Kidney (tissue), 14 donors: ENCODE measurements around the gene MROH2A. TPM values are rescaled to one million over a fixed set of nuclear protein-coding genes. Genes with fewer than 3 reads are reported as not detected.

Experiments
- DNase-seq, 5 donors: peaks; one replicate each; pipeline ENCODE4 v3.0.0-alpha.2; 2013 to 2020
- FAIRE-seq: peaks from 2 replicates; lab custom pipeline; 2012; peaks lifted over from hg19 to GRCh38; lab: Jason Lieb, UNC
- H3K27ac ChIP-seq, 2 donors: one replicate each; pipeline ENCODE4 v1.7.0; 2013; ENCODE audit warnings: low read depth in 2 of 2, low read length in 2 of 2, inconsistent platforms in 1 of 2
- H3K27me3 ChIP-seq: one replicate; pipeline ENCODE4 v1.7.1; 2013; ENCODE audit warnings: low read length, inconsistent platforms; ENCODE audit not compliant: control insufficient read depth, insufficient read depth
- H3K36me3 ChIP-seq, 3 donors: one replicate each; pipeline versions ENCODE4 v1.7.0 to v1.7.1; 2013; ENCODE audit warnings: low read length in 3 of 3, control low read depth in 1 of 3, inconsistent platforms in 1 of 3; ENCODE audit not compliant: insufficient read depth in 3 of 3, control insufficient read depth in 2 of 3
- H3K4me1 ChIP-seq, 3 donors: one replicate each; pipeline versions ENCODE4 v1.7.0 to v1.7.1; 2013; ENCODE audit warnings: low read length in 3 of 3, inconsistent platforms in 1 of 3, low read depth in 1 of 3; ENCODE audit not compliant: control insufficient read depth in 2 of 3, insufficient read depth in 2 of 3
- H3K4me3 ChIP-seq, 3 donors: one replicate each; pipeline versions ENCODE4 v1.7.0 to v1.8.1; 2013; ENCODE audit warnings: low read length in 3 of 3, control low read depth in 1 of 3, inconsistent platforms in 1 of 3
- H3K9ac ChIP-seq, 3 donors: one replicate each; pipeline versions ENCODE4 v1.7.0 to v1.7.1; 2013; ENCODE audit warnings: low read length in 3 of 3, control low read depth in 1 of 3, inconsistent platforms in 1 of 3
- H3K9me3 ChIP-seq, 3 donors: one replicate each; pipeline versions ENCODE4 v1.7.0 to v1.7.1; 2013; ENCODE audit warnings: low read length in 3 of 3, control low read depth in 1 of 3, inconsistent platforms in 1 of 3; ENCODE audit not compliant: control insufficient read depth in 2 of 3, insufficient read depth in 1 of 3
- intact Hi-C: fragments of 100-400 bp; cut with DNase I; formaldehyde crosslinking; loops from one replicate; pipeline ENCODE4 v1.11.1; 2022
- polyA plus RNA-seq: library from polyadenylated mRNA; stranded (reverse); fragments of 350-450 nt; fragmentation: Illumina TruSeq; extraction: RNeasy Lipid Tissue Mini Kit (QIAGEN cat#74804); gene quantifications from one replicate; pipeline ENCODE4 v1.2.3, GENCODE V29; 2014; ENCODE audit warnings: low read depth, low replicate concordance; ENCODE audit not compliant: insufficient read depth
- total RNA-seq: library from RNA; stranded (reverse); fragmentation: NEBNext Ultra II Directional; extraction: Animal tissue kit (Norgen Biotek cat#: 25700); gene quantifications from one replicate; pipeline ENCODE4 v1.2.1, GENCODE V29; 2021
- TF ChIP-seq, protein P1 (sequence below): IDR thresholded peaks from 3 replicates; pipeline ENCODE4 v1.5.1; 2012; ENCODE audit warnings: mild to moderate bottlenecking, moderate library complexity, borderline replicate concordance; ENCODE audit not compliant: insufficient read depth; ENCODE audit errors: extremely low read depth
- donor health status: control.
- donor health status: control.
- donor health status: control.
- donor health status: control.
- donor health status: control.
- donor health status: DM: yes; HTN: yes; CAD: no.
- donor health status: Normal renal cell carcinoma (clear cell type).

MROH2A gene
- total and polyA plus RNA-seq, 2 donors from 2014 or later, result 1.8 TPM; not detected in 1

GRCh38 chr2:233831011-233831721, 53.0 kb downstream of the MROH2A start:
- H3K9ac ChIP-seq, result no peak overlapping the region
- FAIRE-seq, result no peak
- no peaks in the 10 kb centered on the region for H3K27me3 ChIP-seq
- intact Hi-C loops, result no loop called here
- TF ChIP-seq, protein P1, sequence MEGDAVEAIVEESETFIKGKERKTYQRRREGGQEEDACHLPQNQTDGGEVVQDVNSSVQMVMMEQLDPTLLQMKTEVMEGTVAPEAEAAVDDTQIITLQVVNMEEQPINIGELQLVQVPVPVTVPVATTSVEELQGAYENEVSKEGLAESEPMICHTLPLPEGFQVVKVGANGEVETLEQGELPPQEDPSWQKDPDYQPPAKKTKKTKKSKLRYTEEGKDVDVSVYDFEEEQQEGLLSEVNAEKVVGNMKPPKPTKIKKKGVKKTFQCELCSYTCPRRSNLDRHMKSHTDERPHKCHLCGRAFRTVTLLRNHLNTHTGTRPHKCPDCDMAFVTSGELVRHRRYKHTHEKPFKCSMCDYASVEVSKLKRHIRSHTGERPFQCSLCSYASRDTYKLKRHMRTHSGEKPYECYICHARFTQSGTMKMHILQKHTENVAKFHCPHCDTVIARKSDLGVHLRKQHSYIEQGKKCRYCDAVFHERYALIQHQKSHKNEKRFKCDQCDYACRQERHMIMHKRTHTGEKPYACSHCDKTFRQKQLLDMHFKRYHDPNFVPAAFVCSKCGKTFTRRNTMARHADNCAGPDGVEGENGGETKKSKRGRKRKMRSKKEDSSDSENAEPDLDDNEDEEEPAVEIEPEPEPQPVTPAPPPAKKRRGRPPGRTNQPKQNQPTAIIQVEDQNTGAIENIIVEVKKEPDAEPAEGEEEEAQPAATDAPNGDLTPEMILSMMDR, result no peak
- no peaks in the 10 kb centered on the region for H3K4me1 ChIP-seq
- H3K27ac ChIP-seq, result no peak overlapping the region
- H3K9me3 ChIP-seq, result no peaks in the 10 kb centered on the region
- no peak overlapping the region for H3K4me3 ChIP-seq
- peak in 3 of 5 donors; percentile 8 to 66 (median 32) for DNase-seq
- H3K36me3 ChIP-seq, result no peaks in the 10 kb centered on the region

DNA sequence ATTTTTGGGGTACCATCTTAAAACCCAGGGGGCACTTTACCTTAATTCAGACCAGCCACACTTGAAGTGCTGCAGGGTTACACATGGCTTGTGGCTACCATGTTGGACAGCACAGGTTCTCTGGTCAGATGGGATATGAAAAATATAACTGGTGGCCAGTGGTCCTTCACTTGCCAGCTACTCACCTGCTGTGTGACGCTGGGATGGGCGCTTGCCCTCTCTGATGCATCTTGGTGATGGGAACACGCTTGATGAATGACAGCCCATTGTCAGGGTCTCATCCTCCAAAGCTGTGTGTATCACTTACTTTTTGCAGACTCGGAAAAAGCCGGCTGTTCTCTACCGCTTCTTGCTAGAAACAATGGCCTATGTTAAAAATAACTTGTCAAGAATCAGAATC, 53.7 kb downstream of the MROH2A start:
- H3K4me3 ChIP-seq, result no peak overlapping the region
- H3K4me1 ChIP-seq, result no peaks in the 10 kb centered on the region
- no peak overlapping the region for H3K27ac ChIP-seq
- intact Hi-C loops, result no loop called here
- no peak overlapping the region for H3K9ac ChIP-seq
- FAIRE-seq, result no peak
- H3K36me3 ChIP-seq, result no peaks in the 10 kb centered on the region
- DNase-seq, result peak in 1 of 5 donors; percentile 17
- no peaks in the 10 kb centered on the region for H3K9me3 ChIP-seq
- H3K27me3 ChIP-seq, result no peaks in the 10 kb centered on the region
- TF ChIP-seq, protein P1, result no peak

GRCh38 chr2:233832414-233832813, 54.3 kb downstream of the MROH2A start:
- Histone ChIP-seq H3K27me3 (no peaks in the 10 kb centered on the region), H3K4me1 (no peaks in the 10 kb centered on the region), H3K27ac (no peak overlapping the region), H3K36me3 (no peaks in the 10 kb centered on the region), H3K9ac (no peak overlapping the region), H3K9me3 (no peaks in the 10 kb centered on the region), H3K4me3 (no peak overlapping the region)
- intact Hi-C loops, result no loop called here
- TF ChIP-seq, protein P1, result no peak
- no peak for FAIRE-seq
- no peak for DNase-seq
